T47D (cell line): ENCODE data around the gene AGT.

ENCODE experiments used
- DNase-seq, 2 experiments: peaks; one replicate each; pipeline versions ENCODE4 v3.0.0 to v3.0.0-alpha.2; 2011 to 2012; ENCODE audit warnings: low read depth in 1 of 2, low spot score in 1 of 2
- JUND ChIP-seq: IDR thresholded peaks from 2 replicates; pipeline ENCODE4 v1.6.1; 2012; ENCODE audit warnings: low read depth
- in situ Hi-C: cut with HindIII; loops from 2 replicates; pipeline ENCODE4 v1.10.0; 2016; ENCODE audit warnings: low sequenced_read_pairs, low pct_unique_long_range_greater_than_20kb

AGT gene

DNA sequence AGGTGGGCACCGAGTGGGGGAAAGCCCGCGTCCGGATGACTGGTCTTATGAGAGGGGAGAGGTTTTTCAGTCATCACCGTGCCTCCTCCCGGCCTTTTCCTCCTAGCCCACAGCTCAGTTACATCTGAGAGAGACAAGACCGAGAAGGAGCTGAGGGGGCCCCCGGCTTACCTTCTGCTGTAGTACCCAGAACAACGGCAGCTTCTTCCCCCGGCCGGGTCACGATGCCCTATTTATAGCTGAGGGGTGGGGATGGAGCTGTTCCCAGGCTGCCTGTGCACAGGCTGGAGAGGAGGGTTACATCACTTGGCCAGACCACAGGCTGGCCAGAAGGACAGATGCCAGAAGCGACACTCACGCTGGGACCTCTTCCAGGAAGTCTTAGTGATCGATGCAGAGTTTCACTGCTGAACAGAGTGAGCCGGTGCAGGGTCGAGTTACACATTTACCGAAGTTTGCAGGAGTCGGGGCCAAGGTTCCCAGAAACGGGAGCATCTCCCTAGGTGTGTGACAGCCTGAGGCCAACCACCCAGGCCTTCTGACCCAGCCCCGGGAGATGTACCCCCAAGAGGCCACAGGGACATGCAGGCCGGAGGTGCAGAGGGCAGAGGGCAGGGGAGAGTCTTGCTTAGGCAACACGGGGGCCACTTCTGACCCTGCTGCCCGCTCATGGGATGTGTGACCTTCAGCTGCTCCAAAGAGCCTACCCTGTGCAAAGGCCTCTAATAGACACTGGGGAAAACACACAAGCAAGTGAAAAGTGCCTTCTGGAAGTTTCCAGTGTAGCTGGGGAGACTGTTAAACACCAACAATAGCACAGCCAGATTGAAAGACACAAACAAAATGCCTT lies at the start of gene AGT:
TSS of gene AGT (minus strand) at position 208 of the 850 bp plus-strand sequence. CDS start 3,299 bp downstream, outside the sequence.
- no peak for TF ChIP-seq JUND
- DNase-seq, result peak in 1 of 2 experiments; percentile 34
- in situ Hi-C loops, result no loop called here

DNA sequence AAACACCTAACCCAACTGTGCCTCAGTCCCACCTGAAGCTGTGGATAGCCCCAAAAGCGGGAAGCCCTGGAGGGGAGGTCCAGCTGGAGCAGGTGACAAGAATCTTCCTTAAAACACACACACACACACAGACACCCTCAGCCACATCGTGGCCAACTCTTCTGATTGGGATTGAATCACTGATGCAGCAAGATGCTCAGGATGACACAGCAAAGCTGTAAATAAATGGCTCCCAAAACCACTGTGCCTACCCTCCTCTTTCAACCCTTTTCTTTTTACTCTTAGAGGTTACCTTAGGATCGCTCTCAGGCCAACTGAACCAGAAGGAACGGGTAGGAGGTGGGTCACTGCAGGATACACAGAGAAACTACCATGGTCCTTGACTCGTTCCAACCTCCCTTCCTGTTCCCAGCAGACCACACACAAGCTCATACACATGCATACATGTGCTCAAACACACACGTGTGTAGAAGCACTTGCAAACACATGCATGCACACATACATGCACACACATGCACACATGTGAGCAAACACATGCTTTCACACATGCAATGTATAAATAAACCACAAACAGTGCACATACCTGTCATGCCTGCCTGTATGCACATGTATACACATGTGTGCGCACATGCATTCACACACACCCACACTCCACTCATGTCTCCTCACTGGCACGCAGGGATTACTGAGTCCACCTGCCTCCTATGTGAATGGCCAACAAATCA lies 47.7 kb upstream of the AGT start:
- DNase-seq, result no peak
- no peak for TF ChIP-seq JUND
- in situ Hi-C loops, result no loop called here

DNA sequence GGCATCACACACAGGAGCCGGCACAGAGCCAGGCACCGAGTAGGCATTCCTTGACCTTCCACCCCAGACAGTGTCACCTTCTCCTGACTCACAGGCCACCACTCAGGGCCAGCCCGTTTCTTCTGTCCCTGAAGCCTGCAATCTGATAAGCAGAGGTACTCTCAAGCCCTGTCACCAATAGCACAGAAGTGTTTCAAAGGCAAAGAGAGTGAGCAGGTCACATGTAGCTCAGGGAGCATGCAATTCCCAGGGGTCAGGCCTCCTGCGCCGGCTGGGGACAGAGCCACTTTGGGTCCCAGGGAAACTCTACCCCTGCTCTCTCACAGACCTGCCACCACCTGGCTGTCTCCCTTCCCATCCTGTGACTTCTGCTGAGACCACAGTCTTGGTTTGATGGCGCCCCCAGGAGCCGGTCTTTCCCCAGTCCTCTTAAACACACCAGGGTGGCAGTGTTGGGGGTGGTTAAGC lies 46.5 kb upstream of the AGT start:
- no peak for TF ChIP-seq JUND

DNA sequence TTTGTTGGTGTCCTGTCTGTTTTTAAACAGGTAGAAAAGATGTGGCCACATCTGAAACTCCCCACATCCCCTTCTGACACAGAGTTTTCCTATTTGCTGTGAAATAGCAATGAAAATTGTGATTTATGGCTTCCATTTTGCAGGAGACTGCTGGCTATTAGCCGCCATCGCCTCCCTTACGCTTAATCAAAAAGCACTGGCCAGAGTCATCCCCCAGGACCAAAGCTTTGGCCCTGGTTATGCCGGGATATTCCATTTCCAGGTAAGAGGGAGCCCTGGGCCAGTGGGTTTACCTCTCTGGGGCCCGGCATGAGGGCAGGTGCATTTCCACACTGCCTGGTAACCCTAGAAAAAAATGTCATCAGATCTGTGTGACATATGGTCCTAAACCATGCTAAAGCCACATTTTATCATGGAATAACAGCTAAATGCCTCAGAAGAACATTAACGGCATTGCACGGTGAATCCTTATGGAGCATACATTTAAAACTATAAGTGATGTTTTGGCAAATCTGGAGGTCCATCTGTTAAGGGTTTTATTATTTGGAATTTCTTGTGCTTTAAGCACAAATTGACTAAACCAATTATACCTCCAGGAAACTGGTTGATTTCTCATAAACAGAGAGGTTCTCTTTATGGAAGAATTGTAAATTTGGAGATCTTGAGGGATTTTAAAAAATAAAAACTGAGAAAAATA lies 45.6 kb upstream of the AGT start:
- no peak for DNase-seq
- in situ Hi-C loops, result no loop called here
- no peak for TF ChIP-seq JUND

More for the DNA sequence above, 46.5 kb upstream of the AGT start:
- in situ Hi-C loops, result no loop called here
- DNase-seq, result peak in 1 of 2 experiments; percentile 74

DNA sequence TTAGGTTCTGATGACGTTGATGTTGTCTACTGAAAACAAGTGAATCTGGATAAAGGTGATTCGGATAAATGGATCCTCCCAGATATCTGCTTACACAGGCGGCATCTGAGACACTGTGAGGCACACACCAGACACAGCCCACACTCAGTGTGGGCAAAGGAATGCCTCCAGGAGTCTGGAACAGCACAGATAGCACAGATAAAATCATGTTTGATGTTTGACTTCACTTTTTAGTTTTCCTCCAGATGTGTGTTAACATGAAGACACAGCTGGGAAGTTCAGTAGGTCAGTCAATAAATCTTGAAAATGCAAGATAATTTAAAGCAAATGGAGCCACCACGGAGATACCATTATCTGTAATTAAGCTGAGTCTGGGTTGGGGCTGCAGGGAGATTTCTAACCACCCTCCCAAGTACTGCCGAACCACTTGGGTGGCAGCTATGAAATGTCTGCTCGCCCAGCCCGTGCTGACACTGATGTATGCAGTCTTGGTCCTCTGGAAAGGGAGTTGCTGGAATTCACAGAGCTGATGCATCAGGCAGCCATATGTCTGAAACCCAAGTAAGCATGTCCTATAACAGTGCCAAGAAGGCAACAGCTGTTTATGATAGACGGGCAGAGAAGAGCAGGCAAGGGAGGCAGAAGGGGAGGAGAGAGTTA lies 44.9 kb upstream of the AGT start:
- in situ Hi-C loops, result no loop called here
- no peak for TF ChIP-seq JUND
- DNase-seq, result no peak

DNA sequence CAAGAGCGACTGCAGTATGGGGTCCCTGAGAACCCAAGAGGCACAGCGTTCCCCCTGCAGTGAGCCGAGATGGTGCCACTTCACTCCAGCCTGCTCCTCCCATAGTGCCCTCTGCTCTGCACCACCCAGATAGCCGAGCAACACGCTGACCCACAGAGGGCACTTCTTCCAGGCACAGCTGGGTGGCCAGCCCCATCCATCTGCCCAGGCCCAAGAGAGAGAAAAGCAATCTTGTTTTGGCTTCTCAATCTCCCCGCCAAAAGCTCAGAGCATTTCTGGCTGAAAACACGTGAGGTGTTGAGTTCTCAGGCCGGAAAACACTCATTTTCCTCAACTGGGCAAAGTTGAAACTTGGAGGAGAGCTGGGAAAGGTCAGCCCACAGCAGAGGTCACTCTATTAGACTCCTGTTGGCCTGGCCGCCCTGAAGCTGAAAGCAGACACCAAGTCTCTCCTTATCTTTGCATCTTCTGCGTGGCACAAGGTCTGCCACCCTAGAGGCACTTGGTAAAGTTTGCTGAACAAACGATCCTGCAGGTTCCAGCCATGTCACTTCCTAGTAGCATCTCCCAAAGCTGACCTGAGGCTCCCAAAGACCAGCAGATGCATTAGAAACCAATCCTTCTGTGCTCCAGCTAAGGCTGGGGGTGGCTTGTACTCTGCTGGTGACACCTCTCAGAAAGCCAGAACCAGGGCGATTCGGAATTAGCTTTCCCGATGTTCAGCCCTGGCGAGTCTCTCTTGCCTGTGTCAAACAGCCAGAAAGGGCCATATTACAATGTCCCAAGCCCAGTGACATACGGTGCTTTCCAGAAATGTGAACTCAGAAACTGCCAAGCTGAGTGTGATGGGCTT lies 44.2 kb upstream of the AGT start:
- in situ Hi-C loops, result no loop called here
- no peak for TF ChIP-seq JUND
- peak in 1 of 2 experiments; percentile 87 for DNase-seq

DNA sequence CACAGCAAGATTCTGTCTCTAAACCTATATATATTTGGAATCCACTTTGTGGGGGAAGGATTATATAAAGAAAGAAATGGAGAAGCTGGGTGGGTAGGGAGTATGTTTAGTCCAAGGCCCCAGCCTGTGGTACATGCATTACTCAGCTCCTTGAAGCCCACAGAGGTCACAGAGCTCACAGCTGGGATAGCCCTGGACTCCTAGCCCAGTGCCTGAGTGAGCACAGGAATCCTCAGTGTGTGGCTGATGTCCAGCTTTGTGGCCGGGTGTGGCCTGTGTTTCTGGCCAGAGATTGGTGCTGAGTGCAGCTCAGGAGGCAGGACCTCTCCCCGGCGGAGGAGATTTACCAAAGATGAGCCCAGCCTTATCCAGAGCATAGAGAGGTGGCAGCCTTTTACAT lies 40.9 kb upstream of the AGT start:
- peak in 1 of 2 experiments; percentile 86 for DNase-seq
- TF ChIP-seq JUND, result no peak
- in situ Hi-C loops, result no loop called here

DNA sequence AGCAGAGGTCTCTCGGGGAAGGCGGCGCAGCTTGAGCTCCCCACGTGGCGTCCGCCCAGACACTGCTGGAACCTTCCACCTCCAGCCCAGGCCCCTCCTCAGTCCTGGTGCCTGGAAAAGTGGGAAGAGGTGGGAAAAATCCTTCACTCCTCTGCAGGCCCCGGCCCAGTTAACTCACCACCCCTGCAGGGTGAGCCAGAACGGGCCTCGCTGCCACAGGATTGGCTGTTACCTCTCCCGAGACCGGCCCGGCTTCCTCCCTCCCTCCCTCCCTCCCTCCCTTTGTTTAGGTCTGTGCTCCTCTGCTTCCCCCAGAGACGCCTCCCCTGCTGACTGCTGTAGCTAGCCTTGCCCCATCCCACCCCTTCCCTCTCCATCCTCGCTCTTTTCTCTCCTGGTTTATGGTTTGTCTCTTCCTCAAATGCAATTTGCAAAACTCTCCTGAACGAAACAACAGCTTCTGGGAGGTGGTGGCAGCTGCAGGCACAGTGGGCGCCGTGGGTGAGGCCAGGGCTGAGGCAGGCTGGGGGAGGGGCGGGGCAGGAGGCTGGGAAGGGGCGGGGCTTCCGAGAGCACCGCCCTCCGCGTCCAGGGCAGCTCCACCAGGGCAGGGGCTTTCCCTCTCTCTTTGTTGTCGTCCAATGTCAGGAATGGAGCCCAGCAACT lies 39.8 kb upstream of the AGT start:
- in situ Hi-C loops, result no loop called here
- TF ChIP-seq JUND, result no peak
- peak; percentile 68 to 93 for DNase-seq

DNA sequence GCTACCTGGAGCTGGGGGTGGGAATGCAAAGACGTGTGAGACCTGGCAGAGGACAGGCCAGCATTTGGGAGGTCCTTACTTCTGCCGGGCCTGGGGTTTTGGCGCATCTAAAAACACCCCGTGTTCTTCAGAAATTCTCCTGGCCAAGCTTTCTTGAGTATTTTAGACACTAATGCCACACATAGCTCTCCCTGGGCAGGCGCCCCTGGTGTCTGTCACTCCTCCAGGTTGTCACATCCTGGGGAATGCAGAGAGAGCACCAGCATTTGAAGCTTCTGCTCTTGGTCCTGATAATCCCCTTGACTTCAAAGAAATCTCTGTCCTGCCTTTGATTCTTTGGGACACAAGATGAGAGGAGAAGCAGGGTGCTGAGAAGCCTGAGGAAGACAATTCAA lies 39.3 kb upstream of the AGT start:
- no peak for TF ChIP-seq JUND
- DNase-seq, result no peak
- in situ Hi-C loops, result no loop called here

DNA sequence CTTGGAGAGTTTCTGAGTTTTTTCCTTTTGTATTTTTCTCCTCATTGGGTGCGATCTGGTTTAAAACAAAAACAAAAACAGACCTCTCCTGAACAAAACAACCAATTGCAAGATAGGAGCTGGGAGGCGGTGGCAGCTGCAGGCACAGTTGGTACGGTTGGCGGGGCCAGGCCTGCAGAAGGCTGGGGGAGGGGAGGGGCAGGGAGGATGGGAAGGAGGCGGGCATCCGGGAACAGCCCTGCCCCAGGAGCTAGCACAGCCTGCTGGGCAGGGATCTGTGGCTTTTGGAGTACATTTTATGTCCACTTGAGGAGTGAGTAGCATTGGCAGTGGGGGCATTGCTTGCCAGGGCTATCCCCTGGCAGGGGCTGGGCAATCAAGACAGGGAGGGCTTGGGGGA lies 38.5 kb upstream of the AGT start:
- TF ChIP-seq JUND, result no peak
- DNase-seq, result peak; percentile 60 to 97
- in situ Hi-C loops, result no loop called here

DNA sequence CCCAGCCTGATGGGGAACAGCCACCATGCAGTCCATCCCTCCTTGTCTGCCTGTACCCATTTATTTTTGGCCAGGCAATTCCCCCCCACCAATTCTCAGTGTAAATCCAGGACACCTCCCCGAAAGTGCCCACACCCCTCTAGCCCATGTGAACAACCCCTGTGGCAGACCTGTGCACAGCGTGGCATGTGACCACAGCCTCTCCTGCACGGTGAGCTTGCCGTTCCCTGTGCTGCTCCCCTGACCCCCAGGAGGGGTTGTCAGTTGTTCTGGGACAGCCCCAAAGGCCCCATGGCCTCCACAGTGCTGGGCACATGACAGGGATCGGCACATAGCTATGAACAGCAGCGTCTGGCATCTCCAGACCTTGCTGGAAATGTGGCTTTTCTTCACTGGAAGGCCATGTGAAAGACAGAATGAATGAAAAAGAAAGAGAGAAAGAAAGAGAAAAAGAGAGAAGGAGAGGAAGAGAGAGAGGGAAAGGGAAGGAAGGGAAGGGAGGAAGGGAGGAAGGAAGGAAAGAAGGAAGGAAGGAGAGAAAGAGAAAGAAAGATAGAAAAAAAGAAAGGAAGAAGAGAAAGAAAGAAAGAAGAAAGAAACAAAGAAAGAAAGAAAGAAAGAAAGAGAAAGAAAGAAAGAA lies 37.2 kb upstream of the AGT start:
- peak in 1 of 2 experiments; percentile 27 for DNase-seq
- in situ Hi-C loops, result no loop called here
- TF ChIP-seq JUND, result no peak
